ENCODE data around the gene DLG1.

- TF ChIP-seq EP300 (IDR thresholded peaks at IDR 0.05; ENCODE audit: borderline replicate concordance) (no peak), TCF12 (IDR thresholded peaks at IDR 0.05; ENCODE audit: low read depth) (no peak), REST (IDR thresholded peaks at IDR 0.05; ENCODE audit: low read depth) (no peak), YY1 (IDR thresholded peaks at IDR 0.05; ENCODE audit: low read depth) (no peak), TEAD4 (IDR thresholded peaks at IDR 0.05) (no peak), USF1 (IDR thresholded peaks at IDR 0.05) (no peak)
These were observed 30.1 kb downstream of the DLG1 start for GRCh38 chr3:197268294-197268693.
